Measurements from ENCODE around the gene CPLX3. TPM values are rescaled to one million over a fixed set of nuclear protein-coding genes. Genes with fewer than 3 reads are reported as not detected.

The CPLX3 gene
- total and polyA plus RNA-seq, 2 donors (not counting 3 experiments of a cell fraction or from before 2014, with no cell fraction given): not detected

DNA sequence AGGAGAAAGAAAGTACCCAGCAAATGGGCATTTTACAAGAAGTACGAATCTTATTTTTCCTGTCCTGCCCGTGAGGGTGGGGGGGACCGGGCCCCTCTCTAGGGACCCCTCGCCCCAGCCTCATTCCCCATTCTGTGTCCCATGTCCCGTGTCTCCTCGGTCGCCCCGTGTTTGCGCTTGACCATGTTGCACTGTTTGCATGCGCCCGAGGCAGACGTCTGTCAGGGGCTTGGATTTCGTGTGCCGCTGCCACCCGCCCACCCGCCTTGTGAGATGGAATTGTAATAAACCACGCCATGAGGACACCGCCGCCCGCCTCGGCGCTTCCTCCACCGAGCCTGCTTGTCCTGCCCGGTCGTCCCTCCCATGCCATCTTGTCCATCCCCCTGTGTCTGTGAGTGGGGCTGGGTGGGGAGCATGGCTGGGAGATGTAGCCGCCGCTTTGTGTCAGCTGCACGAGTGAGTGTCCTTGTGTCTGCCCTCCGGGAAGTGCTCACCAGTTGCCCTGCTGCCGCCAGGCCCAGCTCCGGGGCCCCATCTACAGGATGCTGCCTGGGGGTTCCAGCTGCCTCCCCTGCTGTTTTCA lies 23.5 kb upstream of the CPLX3 start:
- Histone ChIP-seq H3K79me2 (ENCODE audit: control insufficient read depth, insufficient read depth, low read length) (peaks cover 2% of the 10 kb centered on the region), H3K9me1 (replicated peaks; ENCODE audit: control insufficient read depth, extremely low read depth, insufficient read depth, low read length) (no peaks in the 10 kb centered on the region), H3K9ac (replicated peaks; ENCODE audit: extremely low read depth, insufficient read depth, low read length) (no peak overlapping the region), H4K20me1 (replicated peaks; ENCODE audit: control insufficient read depth, extremely low read depth, insufficient read depth, low read length) (no peaks in the 10 kb centered on the region), H3K9me3 (replicated peaks; ENCODE audit: control insufficient read depth, insufficient read depth, low read length) (no peaks in the 10 kb centered on the region), H3K4me1 (ENCODE audit: control insufficient read depth, extremely low read depth, insufficient read depth, low read length) (no peaks in the 10 kb centered on the region), H3K4me2 (ENCODE audit: insufficient read depth, low read length) (no peak overlapping the region), H3K27me3 (ENCODE audit: control insufficient read depth in 2 of 2, insufficient read depth in 2 of 2, low read length in 2 of 2) (no peaks in the 10 kb centered on the region), H3K4me3 (replicated peaks in 1 of 3; ENCODE audit: insufficient read depth in 1 of 3, low read depth in 1 of 3, low read length in 3 of 3) (no peak overlapping the region), H3K27ac (ENCODE audit: insufficient read depth, low read depth, low read length) (no peak overlapping the region), H2AFZ (ENCODE audit: low read depth, low read length) (no peak overlapping the region), H3K36me3 (ENCODE audit: control insufficient read depth in 2 of 2, extremely low read depth in 1 of 2, insufficient read depth in 2 of 2, low read length in 2 of 2) (peaks cover 3 to 33% of the 10 kb centered on the region in 2 experiments)
- POLR2A ChIA-PET: no interaction called here
- TF ChIP-seq GATA2 (IDR thresholded peaks at IDR 0.05; ENCODE audit: insufficient read depth, insufficient read length, low read depth, low read length): no peak
- no peak for TF ChIP-seq EZH2 (IDR thresholded peaks at IDR 0.05; ENCODE audit: borderline replicate concordance, low read depth, low read length, severe bottlenecking)
- TF ChIP-seq, protein P1, sequence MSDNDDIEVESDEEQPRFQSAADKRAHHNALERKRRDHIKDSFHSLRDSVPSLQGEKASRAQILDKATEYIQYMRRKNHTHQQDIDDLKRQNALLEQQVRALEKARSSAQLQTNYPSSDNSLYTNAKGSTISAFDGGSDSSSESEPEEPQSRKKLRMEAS (IDR thresholded peaks at IDR 0.05; ENCODE audit: insufficient read depth, insufficient read length): no peak
- TF ChIP-seq FOS (IDR thresholded peaks at IDR 0.05; ENCODE audit: borderline replicate concordance, insufficient read depth, low read length): no peak
- TF ChIP-seq, protein P2, sequence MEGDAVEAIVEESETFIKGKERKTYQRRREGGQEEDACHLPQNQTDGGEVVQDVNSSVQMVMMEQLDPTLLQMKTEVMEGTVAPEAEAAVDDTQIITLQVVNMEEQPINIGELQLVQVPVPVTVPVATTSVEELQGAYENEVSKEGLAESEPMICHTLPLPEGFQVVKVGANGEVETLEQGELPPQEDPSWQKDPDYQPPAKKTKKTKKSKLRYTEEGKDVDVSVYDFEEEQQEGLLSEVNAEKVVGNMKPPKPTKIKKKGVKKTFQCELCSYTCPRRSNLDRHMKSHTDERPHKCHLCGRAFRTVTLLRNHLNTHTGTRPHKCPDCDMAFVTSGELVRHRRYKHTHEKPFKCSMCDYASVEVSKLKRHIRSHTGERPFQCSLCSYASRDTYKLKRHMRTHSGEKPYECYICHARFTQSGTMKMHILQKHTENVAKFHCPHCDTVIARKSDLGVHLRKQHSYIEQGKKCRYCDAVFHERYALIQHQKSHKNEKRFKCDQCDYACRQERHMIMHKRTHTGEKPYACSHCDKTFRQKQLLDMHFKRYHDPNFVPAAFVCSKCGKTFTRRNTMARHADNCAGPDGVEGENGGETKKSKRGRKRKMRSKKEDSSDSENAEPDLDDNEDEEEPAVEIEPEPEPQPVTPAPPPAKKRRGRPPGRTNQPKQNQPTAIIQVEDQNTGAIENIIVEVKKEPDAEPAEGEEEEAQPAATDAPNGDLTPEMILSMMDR (IDR thresholded peaks at IDR 0.05; ENCODE audit: extremely low read depth in 1 of 2, insufficient read depth in 1 of 2, low read depth in 1 of 2, low read length in 2 of 2): no peak
- no peak for TF ChIP-seq MYC (IDR thresholded peaks at IDR 0.05; ENCODE audit: low read depth, low read length)
- TF ChIP-seq POLR2AphosphoS5 (IDR thresholded peaks at IDR 0.05; ENCODE audit: insufficient read depth, low read depth, low read length): no peak
- TF ChIP-seq POLR2A (IDR thresholded peaks at IDR 0.05; ENCODE audit: low read depth, low read length): no peak
- TF ChIP-seq JUN (IDR thresholded peaks at IDR 0.05; ENCODE audit: borderline replicate concordance, insufficient read depth, insufficient read length, low read depth): no peak
- CTCF ChIA-PET: interaction anchor here (1.3 to 2.7 kb wide), 2 partner anchors 32 kb away, joined by 4 to 14 read pairs; no protein-coding TSS in a partner anchor
- intact Hi-C loops (cut with micrococcal nuclease): no loop called here
- DNase-seq (ENCODE audit: low read depth, low spot score) (no peak), FAIRE-seq (no peak)
- no TSS peak for BruUV-seq (replicated peaks)
- dilution Hi-C loops (cut with MboI; ENCODE audit: extremely low pct_ligation_motif_present, low sequenced_read_pairs): no loop called here

Data from endothelial cell of umbilical vein (primary cell).